GM12878 (cell line): ENCODE measurements around the gene ZNF841. TPM values are rescaled to one million over a fixed set of nuclear protein-coding genes. Genes with fewer than 3 reads are reported as not detected.
A peak's percentile ranks its signal among the peaks of the same experiment; 100 is the strongest.

ENCODE experiments used
- ATAC-seq: fragments of 200-7000 bp; cut with Tn5 transposase; 3 replicates; pipeline ENCODE4 v1.9.1; 2020; ENCODE audit warnings: mild to moderate bottlenecking, moderate library complexity
- BruUV-seq: library from RNA; stranded (reverse); fragments of 400-500 nt; replicated peaks from 2 replicates; lab custom pipeline; 2021; lab: Mats Ljungman, UMichigan
- CTCF ChIA-PET: fragments of 300-600 bp; sonication (Branson Sonifier 250); formaldehyde crosslinking; extraction: SDS; loops from one replicate; lab custom pipeline; 2021; ENCODE audit warnings: inconsistent platforms; lab: Yijun Ruan, JAX
- POLR2A ChIA-PET: fragments of 350-600 bp; formaldehyde crosslinking; extraction: SDS; loops from one replicate; lab custom pipeline; 2021; ENCODE audit warnings: inconsistent platforms; lab: Charles Lee
- RAD21 ChIA-PET: fragments of 300-600 bp; sonication (Branson Sonifier 250); formaldehyde crosslinking; loops from one replicate; lab custom pipeline; 2023; ENCODE audit warnings: antibody characterized with exemption; ENCODE audit not compliant: unreplicated experiment; lab: Charles Lee
- SMC1A ChIA-PET: fragments of 300-600 bp; sonication (Branson Sonifier 250); formaldehyde crosslinking; loops from one replicate; lab custom pipeline; 2023; ENCODE audit not compliant: unreplicated experiment, uncharacterized antibody; lab: Charles Lee
- DNase-seq: peaks from one replicate; pipeline ENCODE4 v3.0.0-alpha.2; 2011; ENCODE audit warnings: low read depth, low spot score
- FAIRE-seq: peaks from 3 replicates; lab custom pipeline; 2011; peaks lifted over from hg19 to GRCh38; lab: Jason Lieb, UNC
- H2AFZ ChIP-seq: 2 replicates; pipeline ENCODE4 v1.6.0; 2011; ENCODE audit warnings: low read depth, low read length, control low read depth; ENCODE audit not compliant: control insufficient read depth
- H3K27ac ChIP-seq: 2 replicates; pipeline ENCODE4 v1.5.1; 2011; ENCODE audit warnings: control low read depth; ENCODE audit not compliant: control insufficient read depth, insufficient read depth
- H3K27me3 ChIP-seq, 2 experiments: replicated peaks in 1 of 2; 2 replicates each; pipeline versions ENCODE4 v1.6.0 to v1.6.1; 2011; ENCODE audit warnings: low read length in 1 of 2; ENCODE audit not compliant: control insufficient read depth in 2 of 2, insufficient read depth in 2 of 2
- H3K36me3 ChIP-seq, 2 experiments: 2 replicates each; pipeline ENCODE4 v1.5.1; 2011; ENCODE audit warnings: low read length in 1 of 2; ENCODE audit not compliant: control insufficient read depth in 2 of 2, insufficient read depth in 2 of 2
- H3K4me1 ChIP-seq: 2 replicates; pipeline ENCODE4 v1.6.1; 2011; ENCODE audit warnings: mild to moderate bottlenecking, low read length, moderate library complexity, mixed read lengths; ENCODE audit not compliant: control insufficient read depth, insufficient read depth
- H3K4me2 ChIP-seq: 2 replicates; pipeline ENCODE4 v1.6.0; 2011; ENCODE audit warnings: control low read depth; ENCODE audit not compliant: control insufficient read depth, insufficient read depth
- H3K4me3 ChIP-seq: fragments of 200-600 bp; sonication (generic); 2 replicates; pipeline ENCODE4 v1.5.1; 2016
- H3K79me2 ChIP-seq: 2 replicates; pipeline ENCODE4 v1.6.0; 2011; ENCODE audit warnings: low read length; ENCODE audit not compliant: control insufficient read depth, insufficient read depth
- H3K9ac ChIP-seq: 2 replicates; pipeline ENCODE4 v1.8.0; 2011; ENCODE audit warnings: low read length, control low read depth, mixed read lengths; ENCODE audit not compliant: control insufficient read depth, insufficient read depth
- H3K9me3 ChIP-seq: replicated peaks from 3 replicates; pipeline ENCODE4 v1.5.1; 2011; ENCODE audit warnings: mild to moderate bottlenecking, low read length; ENCODE audit not compliant: control insufficient read depth, insufficient read depth
- H4K20me1 ChIP-seq: 2 replicates; pipeline ENCODE4 v1.6.0; 2011; ENCODE audit not compliant: control insufficient read depth, insufficient read depth
- ESRRA ChIP-seq: IDR thresholded peaks from 2 replicates; pipeline ENCODE4 v1.6.1; 2012; ENCODE audit warnings: mild to moderate bottlenecking, low read length, improper control_type of control experiment
- EZH2 ChIP-seq: IDR thresholded peaks from 2 replicates; pipeline ENCODE4 v1.6.1; 2012; ENCODE audit warnings: low read depth, mild to moderate bottlenecking, control low read depth, inconsistent platforms, low read length, borderline replicate concordance; ENCODE audit not compliant: control insufficient read depth
- NFXL1 ChIP-seq: fragments of 450-650 bp; IDR thresholded peaks from 2 replicates; pipeline ENCODE4 v1.6.1; 2017; ENCODE audit warnings: antibody characterized with exemption, mild to moderate bottlenecking, borderline replicate concordance
- RAD51 ChIP-seq: fragments of 450-650 bp; IDR thresholded peaks from 2 replicates; pipeline ENCODE4 v1.6.1; 2016; ENCODE audit warnings: moderate library complexity, mild to moderate bottlenecking, inconsistent platforms
- WRNIP1 ChIP-seq: IDR thresholded peaks from 2 replicates; pipeline ENCODE4 v1.6.1; 2011; ENCODE audit warnings: low read depth, low read length, improper control_type of control experiment, borderline replicate concordance
- WGBS: methylation state at CpG from one replicate; pipeline ENCODE4 v1.1.6; 2016; ENCODE audit warnings: low lambda C conversion rate; ENCODE audit not compliant: insufficient replicate concordance, insufficient coverage; ENCODE audit errors: missing lambda C conversion rate; 5-methylcytosine and 5-hydroxymethylcytosine counted together
- in situ Hi-C: fragments of 300-500 bp; cut with MboI; formaldehyde crosslinking; loops from 9 replicates; pipeline ENCODE4 v1.14.3; 2018; ENCODE audit warnings: mixed read lengths
- intact Hi-C: fragments of 100-400 bp; cut with micrococcal nuclease; formaldehyde crosslinking; loops from one replicate; pipeline ENCODE4 v1.14.2; 2022; ENCODE audit not compliant: unreplicated experiment
- polyA plus RNA-seq, 11 experiments: library from polyadenylated mRNA; depleted of rRNA in 4 of 11; unstranded in 6 of 11; stranded (reverse) in 5 of 11; fragments of >200 nt; fragmentation: Nextera tagmentation in 4 of 11; fragmentation: Illumina TruSeq in 1 of 11; extraction: Ambion mirVana in 4 of 11; extraction: Trizol in 1 of 11; gene quantifications; 1 replicate in 1 of 11; 2 replicates in 10 of 11; pipeline versions ENCODE4 v1.2.1 to v1.2.3, GENCODE V29; 2011 to 2016; ENCODE audit warnings: inconsistent platforms in 2 of 11, missing spikeins in 2 of 11, low read depth in 1 of 11
- total RNA-seq, 4 experiments: library from RNA; depleted of rRNA in 3 of 4; stranded (reverse); fragments of >200 nt in 3 of 4; fragmentation: Illumina TruSeq in 1 of 4; extraction: Trizol in 1 of 4; gene quantifications; 2 replicates each; pipeline versions ENCODE4 v1.2.1 to v1.2.3, GENCODE V29; 2013 to 2021
- TF ChIP-seq, protein P1 (sequence below): fragments of 450-650 bp; IDR thresholded peaks from 2 replicates; pipeline ENCODE4 v1.6.1; 2017; ENCODE audit warnings: low read depth, mild to moderate bottlenecking, moderate library complexity

ZNF841 gene
- total and polyA plus RNA-seq, 10 of the 15 experiments (the other 5 are each of a cell fraction or from before 2014, with no cell fraction given) = 1.4 to 15.0 (median 8.2) TPM

DNA sequence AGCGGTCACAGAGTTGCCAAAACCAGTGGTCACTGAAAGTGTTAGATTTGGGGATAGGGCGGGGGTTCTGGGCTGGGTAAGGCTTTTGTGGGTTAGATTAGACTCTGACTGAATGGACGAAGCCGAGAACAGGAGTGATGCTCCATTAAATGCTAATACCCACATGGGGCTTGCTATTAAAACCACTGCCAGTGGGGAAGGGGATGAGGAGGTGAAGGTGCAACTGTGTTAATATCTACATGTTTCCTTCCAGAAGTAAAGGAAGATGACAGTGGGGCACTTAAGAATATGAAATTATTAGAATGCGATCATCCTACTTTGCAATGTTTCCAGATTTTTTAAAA, 66.8 kb downstream of the ZNF841 start:
- ChIA-PET SMC1A (interaction anchor here (1.0 kb wide), 1 partner anchor 20 kb away, joined by 5 read pairs; no protein-coding TSS in a partner anchor), RAD21 (interaction anchor here (1.4 kb wide), 1 partner anchor 20 kb away, joined by 7 read pairs; the partner anchor contains the start of gene ZNF432), POLR2A (interaction anchor here (0.7 kb wide), 1 partner anchor 20 kb away, joined by 3 read pairs; the partner anchor contains the start of gene ZNF615), CTCF (no interaction called here)
- H3K79me2 ChIP-seq = peaks cover 10% of the 10 kb centered on the region
- TF ChIP-seq, protein P1, sequence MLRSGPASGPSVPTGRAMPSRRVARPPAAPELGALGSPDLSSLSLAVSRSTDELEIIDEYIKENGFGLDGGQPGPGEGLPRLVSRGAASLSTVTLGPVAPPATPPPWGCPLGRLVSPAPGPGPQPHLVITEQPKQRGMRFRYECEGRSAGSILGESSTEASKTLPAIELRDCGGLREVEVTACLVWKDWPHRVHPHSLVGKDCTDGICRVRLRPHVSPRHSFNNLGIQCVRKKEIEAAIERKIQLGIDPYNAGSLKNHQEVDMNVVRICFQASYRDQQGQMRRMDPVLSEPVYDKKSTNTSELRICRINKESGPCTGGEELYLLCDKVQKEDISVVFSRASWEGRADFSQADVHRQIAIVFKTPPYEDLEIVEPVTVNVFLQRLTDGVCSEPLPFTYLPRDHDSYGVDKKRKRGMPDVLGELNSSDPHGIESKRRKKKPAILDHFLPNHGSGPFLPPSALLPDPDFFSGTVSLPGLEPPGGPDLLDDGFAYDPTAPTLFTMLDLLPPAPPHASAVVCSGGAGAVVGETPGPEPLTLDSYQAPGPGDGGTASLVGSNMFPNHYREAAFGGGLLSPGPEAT = no peak
- TF ChIP-seq WRNIP1 (no peak), RAD51 (no peak), NFXL1 (no peak), ESRRA (no peak), EZH2 (no peak)
- H3K9me3 ChIP-seq = peaks cover 34% of the 10 kb centered on the region
- peak overlapping the region; percentile 87 for H3K9ac ChIP-seq
- in situ Hi-C loops = no loop called here
- H4K20me1 ChIP-seq = no peaks in the 10 kb centered on the region
- peak; percentile 66 for ATAC-seq
- no peaks in the 10 kb centered on the region; the same call in 1 of the 2 replicates for H3K4me1 ChIP-seq
- DNase-seq = no peak
- peak overlapping the region; percentile 90 for H2AFZ ChIP-seq
- no peak for FAIRE-seq
- BruUV-seq = TSS peak; percentile 85
- peak overlapping the region; percentile 87 for H3K4me3 ChIP-seq
- 20% methylated on average over 5 of the region's 5 CpGs for WGBS
- intact Hi-C loops = loop anchor here (1.0 kb wide), 1 partner anchor 20 kb away; the partner anchor contains the start of gene ZNF432
- H3K27me3 ChIP-seq = no peaks in the 10 kb centered on the region
- H3K4me2 ChIP-seq = peak overlapping the region; percentile 70
- peaks cover 2 to 7% of the 10 kb centered on the region in 2 experiments; a peak in 3 of 4 replicates for H3K36me3 ChIP-seq
- H3K27ac ChIP-seq = peak overlapping the region; percentile 79
